HG02642 (cell line): ENCODE results near the gene ZSCAN21.

Source experiments
- ATAC-seq: cut with Tn5 transposase; IDR thresholded peaks from one replicate; pipeline ENCODE4 v1.9.1; 2021; ENCODE audit warnings: mild to moderate bottlenecking; ENCODE audit not compliant: unreplicated experiment, poor library complexity

Gene ZSCAN21

DNA sequence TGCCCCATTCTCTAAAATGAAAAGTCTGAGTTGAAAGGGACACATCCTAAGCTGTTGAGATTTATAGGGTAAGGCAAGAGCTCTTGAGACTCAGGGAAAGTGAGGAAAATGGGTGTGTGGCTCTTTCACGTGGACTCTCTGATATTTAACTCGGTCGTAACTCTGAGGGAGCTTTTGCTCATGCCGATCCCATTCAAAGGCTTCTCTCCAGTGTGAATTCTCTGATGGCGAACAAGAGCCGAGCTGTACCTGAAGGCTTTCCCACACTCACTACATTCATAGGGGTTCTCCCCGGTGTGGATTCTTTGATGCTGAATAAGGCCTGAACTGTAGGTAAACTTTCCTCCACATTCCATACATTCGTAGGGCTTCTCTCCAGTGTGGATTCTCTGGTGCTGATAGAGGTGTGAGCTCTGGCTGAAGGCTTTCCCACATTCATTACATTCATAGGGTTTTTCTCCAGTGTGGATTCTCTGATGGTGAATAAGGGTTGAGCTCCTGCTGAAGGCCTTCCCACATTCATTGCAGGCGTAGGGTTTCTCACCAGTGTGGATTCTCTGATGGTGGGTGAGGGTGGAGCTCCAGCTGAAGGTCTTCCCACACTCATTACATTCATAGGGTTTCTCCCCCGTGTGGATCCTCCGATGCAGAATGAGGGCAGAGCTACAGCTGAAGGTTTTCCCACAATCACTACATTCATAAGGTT is 21.6 kb downstream of the ZSCAN21 start:
- ATAC-seq, result no peak

DNA sequence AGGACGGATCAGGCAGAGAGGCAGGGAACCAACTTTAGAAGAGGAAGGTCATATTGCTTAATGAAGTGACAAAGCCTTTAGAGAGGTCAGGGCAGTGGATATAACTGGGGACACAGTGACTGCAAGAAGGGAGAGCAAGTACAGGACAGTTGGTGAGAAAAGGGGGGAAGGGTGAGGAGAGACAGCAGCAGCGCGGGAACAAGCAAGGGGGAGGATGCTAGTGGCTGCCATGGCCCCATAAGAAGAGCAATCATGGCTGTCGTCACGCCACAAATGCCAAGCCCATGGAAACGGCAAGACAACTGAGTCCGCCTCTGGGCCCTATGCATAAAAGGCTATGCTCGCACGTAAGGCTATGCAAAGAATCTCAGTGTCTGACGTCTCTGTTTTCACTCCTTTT is 22.9 kb downstream of the ZSCAN21 start:
- no peak for ATAC-seq

DNA sequence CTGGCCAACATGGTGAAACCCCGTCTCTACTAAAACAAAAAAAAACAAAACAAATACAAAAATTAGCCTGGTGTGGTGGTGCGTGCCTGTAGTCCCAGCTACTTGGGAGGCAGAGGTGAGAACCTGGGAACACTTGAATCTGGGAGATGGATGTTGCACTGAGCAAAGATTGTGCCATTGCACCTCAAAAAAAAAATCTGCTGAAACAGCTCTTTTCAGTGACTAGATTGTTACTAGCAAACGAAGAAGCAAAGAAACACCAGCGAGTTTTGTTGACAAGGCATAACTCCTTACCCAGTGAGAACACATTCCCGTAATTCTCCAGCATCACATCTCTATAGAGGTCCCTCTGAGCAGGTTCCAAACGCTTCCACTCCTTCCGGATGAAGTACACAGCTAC is 25.3 kb downstream of the ZSCAN21 start:
- no peak for ATAC-seq

DNA sequence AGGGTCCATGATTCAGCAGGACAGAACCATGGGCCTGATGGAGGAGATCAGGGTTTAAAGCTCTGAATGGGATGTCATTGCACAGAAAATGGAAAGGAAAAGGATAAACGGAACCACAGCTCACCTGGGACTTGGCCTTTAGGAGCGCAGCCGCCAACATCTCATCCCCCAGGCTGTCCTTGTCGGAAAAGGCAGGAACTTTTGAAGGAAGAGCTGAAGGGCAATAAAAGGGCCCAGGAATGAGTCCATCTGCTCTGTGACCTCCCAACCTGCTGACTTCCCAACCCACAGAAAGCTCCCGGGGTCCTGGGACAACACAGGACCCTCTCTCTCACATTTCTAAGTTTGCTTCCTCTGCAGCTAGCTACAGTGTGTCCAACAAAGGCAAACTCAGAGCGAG is 25.8 kb downstream of the ZSCAN21 start:
- ATAC-seq, result no peak

DNA sequence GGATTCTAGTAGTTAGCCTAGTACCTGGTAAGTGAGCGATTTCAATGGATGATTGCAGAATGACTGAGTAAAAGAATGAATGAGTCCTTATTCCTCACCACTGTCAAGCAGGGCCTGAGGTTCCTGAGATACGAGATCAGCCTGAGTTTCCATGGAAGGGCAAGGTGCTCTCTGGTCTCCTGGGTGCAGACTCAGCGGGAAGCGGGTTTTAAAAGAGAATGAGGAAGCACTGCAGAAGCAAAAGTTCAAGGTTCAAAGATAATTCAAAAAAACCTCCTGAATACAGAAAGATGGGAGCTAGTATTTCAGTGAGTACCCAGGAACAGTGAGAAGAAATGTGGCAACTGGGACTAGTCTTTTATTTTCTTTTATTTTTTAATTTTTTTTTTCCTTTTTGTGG is 27.6 kb downstream of the ZSCAN21 start:
- ATAC-seq, result no peak

DNA sequence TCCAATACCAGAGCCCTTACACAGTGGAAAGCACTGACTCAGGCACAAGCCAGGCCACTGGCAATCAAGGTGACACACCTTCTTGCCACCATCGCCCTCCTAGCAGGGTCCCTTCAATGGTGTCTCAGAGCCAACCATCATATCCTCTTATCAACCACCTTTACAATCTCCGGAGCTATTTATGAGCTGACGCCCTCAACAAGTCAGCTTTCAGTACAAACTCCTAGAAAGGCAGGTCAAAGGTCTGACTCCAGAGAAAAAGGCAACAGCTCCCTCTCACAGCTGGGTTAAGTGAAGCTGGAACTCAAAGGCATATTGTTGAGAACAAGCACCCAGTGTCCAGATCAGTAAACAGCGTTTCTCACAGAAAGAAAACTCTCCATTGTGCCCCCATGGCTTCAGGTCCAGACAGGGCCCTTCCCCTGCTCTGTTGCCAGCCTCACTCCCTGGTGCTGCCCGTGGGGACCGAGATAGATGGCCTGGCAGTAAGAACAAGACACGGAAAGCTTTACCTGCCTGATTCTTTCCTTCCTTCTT is 29.5 kb downstream of the ZSCAN21 start:
- ATAC-seq, result no peak

DNA sequence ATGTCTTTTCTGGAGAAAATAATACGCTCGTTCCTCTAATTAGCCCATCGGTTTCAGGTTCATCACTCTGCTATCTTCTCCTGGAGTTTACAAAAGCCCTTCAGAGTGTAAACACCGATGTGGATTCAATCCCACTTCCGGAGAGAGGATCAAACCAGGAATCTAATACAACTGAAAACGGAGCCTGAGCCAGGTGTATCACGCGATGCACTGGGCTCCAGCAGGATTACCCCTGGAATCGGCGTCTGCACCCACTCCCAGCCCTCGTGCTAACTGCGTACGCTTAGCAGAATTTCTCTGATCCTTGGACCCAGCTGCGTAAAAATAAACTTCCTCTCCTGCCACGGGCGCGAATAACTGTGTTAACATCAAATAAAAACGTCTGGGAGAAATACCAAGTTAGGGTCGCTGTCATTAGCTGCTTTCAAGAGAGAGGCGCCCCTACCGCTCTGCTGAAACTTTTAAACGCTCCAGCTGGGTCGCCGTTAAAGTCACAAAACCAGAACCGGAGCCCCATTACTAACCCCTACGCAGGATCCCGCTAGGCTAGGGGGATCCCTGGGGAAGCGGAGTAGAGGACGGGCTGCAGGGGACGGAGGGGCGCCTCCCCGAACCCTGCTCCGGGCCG is 31.4 kb downstream of the ZSCAN21 start:
- no peak for ATAC-seq

DNA sequence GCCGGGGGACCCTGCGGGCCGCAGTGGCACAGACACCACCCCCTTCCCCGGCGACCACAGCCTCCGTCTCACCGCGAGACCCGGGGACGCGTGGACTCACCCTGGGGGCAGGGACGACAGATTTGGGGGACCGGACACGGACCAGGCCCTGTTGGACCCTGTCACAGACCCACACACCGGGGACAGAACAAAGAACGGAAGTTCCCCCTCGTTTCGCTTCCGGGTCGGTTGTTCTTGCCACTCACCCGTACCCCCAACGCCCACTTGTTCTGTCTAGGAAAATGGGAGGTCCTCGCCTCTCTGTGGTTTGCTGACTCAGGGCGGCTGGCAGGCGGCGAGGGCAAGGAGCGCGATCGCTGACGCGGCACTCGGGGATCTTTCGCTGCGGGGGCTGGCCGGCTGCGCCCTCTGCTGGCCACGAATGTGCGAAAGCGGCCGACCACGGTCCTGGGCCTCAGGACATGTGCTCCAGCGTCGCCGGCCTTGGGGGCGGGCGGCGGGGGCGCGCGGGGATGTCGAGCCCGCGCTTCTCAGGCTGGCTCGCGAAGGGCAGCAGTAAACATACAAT is 32.0 kb downstream of the ZSCAN21 start, which contains the start of gene ZNF3:
ZNF3 (minus strand) TSS at position 189 of the 568 bp plus-strand sequence. CDS start 4,366 bp downstream, outside the sequence.
- ATAC-seq, result peak; percentile 83

DNA sequence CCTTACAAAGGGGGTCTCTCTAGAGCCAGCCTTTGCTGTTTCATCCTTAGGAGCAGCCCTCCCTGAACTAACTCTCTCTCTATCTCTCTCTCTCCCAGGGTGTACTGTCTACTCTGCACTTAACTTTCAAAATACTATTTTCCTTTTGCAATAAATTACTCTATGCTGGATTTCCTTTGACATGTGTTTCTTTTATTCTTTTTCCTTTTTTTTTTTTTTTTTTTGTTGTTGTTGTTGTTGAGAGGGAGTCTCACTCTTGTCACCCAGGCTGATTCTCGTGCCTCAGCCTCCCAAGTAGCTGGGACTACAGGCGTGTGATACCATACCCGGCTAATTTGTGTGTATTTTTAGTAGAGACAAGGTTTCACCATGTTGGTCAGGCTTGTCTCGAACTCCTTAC is 33.4 kb downstream of the ZSCAN21 start:
- ATAC-seq, result no peak

DNA sequence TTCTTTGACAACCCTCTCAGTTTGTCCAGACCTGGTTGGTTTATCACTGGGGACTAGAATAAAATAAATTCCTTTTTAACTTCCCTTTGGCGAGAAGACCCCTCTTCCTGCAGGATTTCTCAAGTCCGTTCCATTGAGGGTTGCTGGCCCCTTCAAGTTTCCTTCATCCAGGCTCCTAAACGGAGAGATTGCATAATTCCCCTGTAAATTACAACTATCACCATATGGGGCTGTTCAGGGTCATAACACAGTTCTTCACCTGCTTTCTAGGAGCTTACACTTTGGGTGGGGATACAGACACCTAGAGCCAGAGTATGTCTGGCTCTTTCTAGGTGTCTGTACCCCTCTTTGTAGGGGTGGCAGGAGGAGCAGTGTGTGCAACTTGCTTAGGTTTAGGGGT is 35.9 kb downstream of the ZSCAN21 start:
- ATAC-seq, result no peak

DNA sequence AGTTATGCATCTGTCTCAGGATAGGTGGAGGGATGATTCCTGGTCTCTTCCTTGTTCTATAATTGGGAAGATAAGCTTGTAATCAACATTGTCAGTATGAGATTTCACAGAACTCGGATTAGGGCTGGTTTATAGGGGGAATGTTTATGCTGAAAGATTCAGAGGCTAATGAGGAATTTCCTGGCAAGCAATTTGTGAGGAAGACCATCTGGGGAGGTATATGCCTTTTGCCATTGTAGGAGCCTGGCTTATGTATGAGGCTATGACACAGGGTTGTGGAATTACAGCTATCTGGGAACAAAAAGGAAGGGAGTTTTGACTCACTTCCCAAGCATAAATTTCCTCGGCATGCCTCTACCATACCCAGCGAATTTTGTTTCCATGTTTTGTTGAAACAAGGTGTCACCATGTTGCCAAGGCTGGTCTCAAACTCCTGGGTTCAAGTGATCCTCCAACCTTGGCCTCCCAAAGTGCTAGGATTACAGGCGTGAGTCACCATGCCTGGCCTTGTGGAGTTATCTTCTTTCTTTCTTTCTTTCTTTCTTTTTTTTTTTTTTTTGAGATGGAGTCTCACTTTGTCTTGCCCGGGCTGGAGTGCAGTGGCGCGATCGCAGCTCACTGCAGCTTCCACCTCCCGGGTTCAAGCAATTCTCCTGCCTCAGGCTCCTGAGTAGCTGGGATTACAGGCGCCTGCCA is 37.6 kb downstream of the ZSCAN21 start:
- no peak for ATAC-seq

DNA sequence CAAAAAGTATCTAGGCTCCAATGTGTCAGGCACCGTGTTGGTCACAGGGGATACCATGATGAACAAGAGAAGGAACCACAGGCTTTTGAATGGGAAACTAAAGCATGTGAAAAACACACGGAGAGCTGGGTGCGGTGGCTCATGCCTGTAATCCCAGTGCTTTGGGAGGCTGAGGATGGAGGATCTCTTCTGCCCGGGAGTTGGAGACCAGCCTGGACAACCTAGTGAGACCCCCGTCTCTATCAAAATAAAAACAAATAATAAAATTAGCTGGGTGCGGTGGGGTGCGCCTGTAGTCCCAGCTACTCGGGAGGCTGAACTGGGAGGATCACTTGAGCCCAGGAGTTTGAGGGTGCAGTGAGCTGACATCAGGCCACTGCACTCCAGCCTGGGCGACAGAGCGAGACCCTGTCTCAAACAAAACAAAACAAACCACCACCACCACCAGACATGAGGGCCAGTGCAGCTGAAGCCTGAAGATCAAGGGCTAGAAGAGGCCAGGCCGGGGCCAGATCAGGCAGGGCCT is 38.6 kb downstream of the ZSCAN21 start:
- ATAC-seq, result peak; percentile 5

DNA sequence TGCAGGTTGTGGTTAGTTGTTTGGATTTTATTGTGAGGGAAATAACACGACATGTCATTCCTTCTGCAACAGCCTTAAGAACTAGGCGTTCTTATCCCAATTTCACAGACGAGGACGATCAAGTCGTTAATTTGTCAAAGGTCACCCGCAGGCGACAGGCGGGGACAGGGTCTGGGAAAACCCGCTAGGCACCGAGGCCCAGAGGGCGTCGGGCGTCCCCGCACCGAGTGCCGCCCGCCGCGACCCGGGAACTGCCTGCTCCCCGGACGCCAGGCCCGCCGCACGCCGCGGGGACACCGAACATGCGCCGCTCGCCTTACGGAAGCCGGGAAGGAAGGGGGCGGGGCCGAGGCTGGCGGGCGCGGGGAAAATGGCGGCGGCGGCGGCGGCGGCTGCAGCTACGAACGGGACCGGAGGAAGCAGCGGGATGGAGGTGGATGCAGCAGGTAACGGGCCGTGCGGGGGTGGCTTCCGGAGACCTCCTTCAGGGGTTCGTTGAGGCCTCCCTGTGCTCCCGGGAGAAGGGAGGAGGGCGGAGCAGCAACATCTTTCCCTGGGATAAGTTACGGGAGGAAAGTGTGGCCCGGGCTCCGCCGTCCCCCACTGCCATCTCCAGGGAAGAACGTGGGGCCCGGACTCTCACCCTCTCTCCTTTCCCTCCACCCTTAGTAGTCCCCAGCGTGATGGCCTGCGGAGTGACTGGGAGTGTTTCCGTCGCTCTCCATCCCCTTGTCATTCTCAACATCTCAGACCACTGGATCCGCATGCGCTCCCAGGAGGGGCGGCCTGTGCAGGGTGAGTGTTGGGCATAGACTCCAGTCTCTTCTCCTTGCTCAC is 39.3 kb downstream of the ZSCAN21 start, which contains the start of gene COPS6:
COPS6 (plus strand) TSS at position 349 of the 837 bp plus-strand sequence; CDS start at position 371, 22 bp downstream.
- peak; percentile 72 for ATAC-seq

DNA sequence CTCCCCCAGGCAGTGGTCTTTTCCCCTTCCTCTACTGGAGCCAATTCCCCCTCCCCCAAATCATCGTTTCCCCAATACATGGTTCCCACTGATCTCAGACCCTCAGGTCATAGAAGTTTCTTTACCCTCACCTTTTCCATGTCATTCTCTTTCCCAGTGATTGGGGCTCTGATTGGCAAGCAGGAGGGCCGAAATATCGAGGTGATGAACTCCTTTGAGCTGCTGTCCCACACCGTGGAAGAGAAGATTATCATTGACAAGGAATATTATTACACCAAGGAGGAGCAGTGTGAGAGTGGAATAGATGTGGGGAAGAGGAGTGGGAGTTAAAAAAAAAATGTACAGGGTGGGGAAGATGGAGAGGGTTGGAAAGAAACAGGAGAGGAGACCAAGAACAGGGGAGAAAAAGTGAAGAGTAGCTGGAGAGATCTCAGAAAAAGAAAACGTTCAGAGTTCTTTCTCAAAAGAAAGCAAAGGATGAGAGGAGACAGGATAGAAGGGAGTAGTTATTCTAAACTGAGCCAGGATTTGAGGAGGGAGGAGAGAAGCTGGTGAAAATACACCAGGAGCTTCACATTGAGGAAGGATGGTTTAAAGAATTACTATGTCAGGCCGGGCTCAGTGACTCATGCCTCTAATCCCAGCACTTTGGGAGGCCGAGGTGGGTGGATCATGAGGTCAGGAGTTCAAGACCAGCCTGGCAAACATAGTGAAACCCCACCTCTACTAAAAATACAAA is 40.1 kb downstream of the ZSCAN21 start:
- no peak for ATAC-seq

DNA sequence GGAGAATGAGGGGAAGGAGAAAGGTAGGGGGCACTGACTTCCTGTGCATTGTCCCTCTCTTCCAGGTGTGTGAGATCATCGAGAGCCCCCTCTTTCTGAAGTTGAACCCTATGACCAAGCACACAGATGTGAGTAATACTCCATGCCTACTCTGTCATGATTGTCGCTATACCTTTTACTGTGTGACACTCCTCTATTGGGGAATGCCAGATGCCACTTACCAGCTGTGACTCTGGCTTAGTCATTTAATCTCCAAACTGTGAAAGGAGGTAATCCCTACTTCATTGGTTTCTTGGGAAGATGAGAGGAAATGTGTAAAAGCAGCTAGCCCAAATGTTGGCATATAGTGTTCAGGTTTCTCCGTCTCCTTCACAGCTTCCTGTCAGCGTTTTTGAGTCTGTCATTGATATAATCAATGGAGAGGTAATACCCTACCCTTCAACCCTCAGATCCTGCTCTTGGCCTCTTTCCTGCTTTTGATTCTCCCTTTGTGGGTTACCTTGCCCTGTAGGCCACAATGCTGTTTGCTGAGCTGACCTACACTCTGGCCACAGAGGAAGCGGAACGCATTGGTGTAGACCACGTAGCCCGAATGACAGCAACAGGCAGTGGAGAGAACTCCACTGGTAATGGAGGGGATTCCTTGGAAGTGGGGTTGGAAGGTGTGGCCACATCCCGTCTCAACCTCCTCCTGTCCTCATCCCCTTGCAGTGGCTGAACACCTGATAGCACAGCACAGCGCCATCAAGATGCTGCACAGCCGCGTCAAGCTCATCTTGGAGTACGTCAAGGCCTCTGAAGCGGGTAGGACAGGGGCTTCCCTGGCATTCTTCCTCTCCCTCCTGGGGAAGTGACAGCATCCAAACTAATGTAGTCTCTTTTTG is 41.2 kb downstream of the ZSCAN21 start:
- ATAC-seq, result no peak

DNA sequence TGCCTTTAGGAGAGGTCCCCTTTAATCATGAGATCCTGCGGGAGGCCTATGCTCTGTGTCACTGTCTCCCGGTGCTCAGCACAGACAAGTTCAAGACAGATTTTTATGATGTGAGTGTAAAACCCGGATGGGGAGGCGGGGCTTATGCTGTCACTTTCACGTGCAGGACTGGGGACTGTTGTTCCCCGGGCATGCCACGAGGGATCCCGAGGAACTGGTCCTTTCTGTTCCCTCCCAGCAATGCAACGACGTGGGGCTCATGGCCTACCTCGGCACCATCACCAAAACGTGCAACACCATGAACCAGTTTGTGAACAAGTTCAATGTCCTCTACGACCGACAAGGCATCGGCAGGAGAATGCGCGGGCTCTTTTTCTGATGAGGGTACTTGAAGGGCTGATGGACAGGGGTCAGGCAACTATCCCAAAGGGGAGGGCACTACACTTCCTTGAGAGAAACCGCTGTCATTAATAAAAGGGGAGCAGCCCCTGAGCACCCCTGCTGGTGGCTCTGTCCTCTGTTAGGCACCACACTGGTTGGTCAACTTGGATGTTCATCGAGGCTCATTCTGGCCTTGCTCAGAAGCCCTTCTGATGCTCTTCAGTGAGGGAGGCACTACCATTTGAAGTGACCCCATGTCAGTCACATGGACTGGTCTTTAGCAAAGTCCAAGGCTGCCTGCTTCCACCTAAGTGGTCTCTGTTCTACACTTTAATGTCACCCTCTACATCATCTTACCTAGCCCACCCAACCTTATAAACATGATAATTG is 42.0 kb downstream of the ZSCAN21 start:
- no peak for ATAC-seq

DNA sequence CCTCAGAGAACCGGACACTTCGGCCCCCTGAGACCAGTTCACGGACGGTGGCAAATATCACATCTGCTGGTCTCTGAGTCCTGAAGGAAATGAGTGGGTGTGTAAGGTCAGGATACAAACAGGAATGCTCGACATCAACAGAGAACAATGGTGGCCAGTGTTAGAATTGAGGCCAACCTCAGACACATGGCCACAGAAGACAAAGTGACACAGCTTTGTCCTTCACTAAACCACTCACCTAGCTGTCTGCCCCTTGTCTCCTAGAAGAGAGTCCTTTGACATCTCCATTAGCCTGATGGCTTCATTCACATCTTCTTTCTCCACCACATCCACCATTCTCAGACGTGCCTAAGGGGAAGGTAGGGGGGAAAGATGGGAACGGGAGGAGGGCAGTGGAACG is 43.5 kb downstream of the ZSCAN21 start:
- ATAC-seq, result no peak
